NCI-H82 treated with DMSO at 0.1 percent for 48 hours (cell line): ENCODE data around the gene FGFRL1.

Experiments used
- DNase-seq: peaks from one replicate; lab custom pipeline; 2025; ENCODE audit not compliant: unreplicated experiment; lab: John Stamatoyannopoulos, UW

The FGFRL1 gene

GRCh38 chr4:1062419-1062818 is 51.0 kb downstream of the FGFRL1 start:
- no peak for DNase-seq

DNA sequence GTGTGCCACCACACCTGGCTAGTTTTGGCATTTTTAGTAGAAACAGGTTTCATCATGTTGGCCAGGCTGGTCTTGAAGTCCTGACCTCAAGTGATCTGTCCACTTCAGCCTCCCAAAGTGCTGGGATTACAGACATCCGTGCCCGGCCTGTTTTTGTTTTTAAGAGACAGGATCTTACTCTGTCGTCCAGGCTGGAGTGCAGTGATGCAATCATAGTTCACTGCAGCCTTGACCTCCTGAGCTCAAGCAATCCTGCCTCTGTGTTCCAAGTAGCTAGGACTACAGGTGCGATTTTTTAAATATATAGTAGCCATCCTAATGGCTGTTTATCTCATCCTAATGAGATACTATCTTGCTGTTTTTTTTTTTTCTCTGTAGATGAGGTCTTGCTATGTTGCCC is 54.3 kb downstream of the FGFRL1 start:
- no peak for DNase-seq

GRCh38 chr4:1069394-1069793 is 58.0 kb downstream of the FGFRL1 start:
- DNase-seq: no peak

- DNase-seq: no peak
Measured at GRCh38 chr4:1072830-1073446, 61.5 kb downstream of the FGFRL1 start.

DNA sequence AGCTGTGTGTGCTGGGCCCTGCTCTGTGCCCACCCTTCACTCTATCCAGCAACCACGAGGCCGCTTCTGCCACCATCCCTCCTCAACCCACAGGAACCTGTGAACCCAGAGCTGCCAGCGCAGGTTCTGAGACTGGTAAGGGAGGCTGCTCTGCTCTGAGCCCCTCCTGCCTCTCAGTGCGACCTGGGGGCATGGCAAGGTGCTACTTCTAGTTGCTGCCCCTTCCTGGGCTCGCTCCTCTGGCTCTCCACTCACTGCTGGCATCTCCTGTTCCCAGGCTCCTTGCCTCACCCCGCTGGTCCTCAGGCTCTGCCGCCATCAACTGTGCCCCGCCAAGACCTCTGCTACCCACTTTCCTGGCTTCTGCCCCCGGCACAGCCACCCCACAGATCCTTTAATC is 62.7 kb downstream of the FGFRL1 start:
- DNase-seq: no peak

GRCh38 chr4:1075225-1075624 is 63.8 kb downstream of the FGFRL1 start:
- DNase-seq: no peak

- no peak for DNase-seq
Measured at GRCh38 chr4:1075809-1076699, 64.6 kb downstream of the FGFRL1 start.
